GM23338 (cell line): ENCODE measurements around the gene EPM2AIP1. TPM values are rescaled to one million over a fixed set of nuclear protein-coding genes. Genes with fewer than 3 reads are reported as not detected.

Experiments
- ATAC-seq: fragments of 200-7000 bp; cut with Tn5 transposase; 3 replicates; pipeline ENCODE4 v1.9.1; 2020
- DNase-seq: peaks from one replicate; pipeline ENCODE4 v3.0.0-alpha.2; 2015; ENCODE audit warnings: low spot score
- H2AFZ ChIP-seq: fragments of 200-600 bp; sonication (generic); 2 replicates; pipeline ENCODE4 v1.8.0; 2016; ENCODE audit warnings: antibody characterized with exemption, mild to moderate bottlenecking, moderate library complexity
- H3F3A ChIP-seq: fragments of 200-600 bp; sonication (generic); replicated peaks from 2 replicates; pipeline ENCODE4 v1.8.0; 2017; ENCODE audit warnings: antibody characterized with exemption, mixed run types, low read depth
- H3K27ac ChIP-seq: fragments of 200-600 bp; sonication (generic); 2 replicates; pipeline ENCODE4 v1.6.1; 2016; ENCODE audit warnings: low read depth
- H3K27me3 ChIP-seq: fragments of 200-600 bp; sonication (generic); 2 replicates; pipeline ENCODE4 v1.8.0; 2016; ENCODE audit warnings: mild to moderate bottlenecking, mixed run types, moderate library complexity; ENCODE audit not compliant: insufficient read depth
- H3K36me3 ChIP-seq: fragments of 200-600 bp; sonication (generic); 2 replicates; pipeline ENCODE4 v1.8.0; 2016; ENCODE audit warnings: mild to moderate bottlenecking; ENCODE audit not compliant: insufficient read depth
- H3K4me1 ChIP-seq: fragments of 200-600 bp; sonication (generic); 2 replicates; pipeline ENCODE4 v1.8.0; 2016; ENCODE audit warnings: mild to moderate bottlenecking, moderate library complexity; ENCODE audit not compliant: insufficient read depth
- H3K4me2 ChIP-seq: fragments of 200-600 bp; sonication (generic); 2 replicates; pipeline ENCODE4 v1.7.1; 2017; ENCODE audit warnings: mixed run types
- H3K4me3 ChIP-seq: fragments of 200-600 bp; sonication (generic); 2 replicates; pipeline ENCODE4 v1.6.1; 2016; ENCODE audit warnings: mixed run types
- H3K79me2 ChIP-seq: fragments of 200-600 bp; sonication (generic); replicated peaks from 2 replicates; pipeline ENCODE4 v1.8.0; 2017; ENCODE audit warnings: mild to moderate bottlenecking; ENCODE audit not compliant: insufficient read depth
- H3K9me2 ChIP-seq: fragments of 200-600 bp; sonication (generic); 2 replicates; pipeline ENCODE4 v1.8.0; 2017; ENCODE audit not compliant: insufficient read depth
- H4K20me1 ChIP-seq: fragments of 200-600 bp; sonication (generic); replicated peaks from 2 replicates; pipeline ENCODE4 v1.8.0; 2017; ENCODE audit warnings: mild to moderate bottlenecking; ENCODE audit not compliant: insufficient read depth
- H3K27ac Mint-ChIP-seq: 2 replicates; pipeline ENCODE4 v1.8.0; 2020; ENCODE audit warnings: inconsistent platforms, mild to moderate bottlenecking, moderate library complexity, mixed read lengths
- H3K27me3 Mint-ChIP-seq: 3 replicates; pipeline ENCODE4 v1.8.0; 2022; ENCODE audit warnings: low read depth, mild to moderate bottlenecking, moderate library complexity, mixed read lengths, inconsistent platforms; ENCODE audit not compliant: insufficient read depth, poor library complexity
- H3K36me3 Mint-ChIP-seq: 3 replicates; pipeline ENCODE4 v1.8.0; 2021; ENCODE audit warnings: low read depth, mild to moderate bottlenecking, inconsistent platforms, moderate library complexity, mixed read lengths
- H3K4me1 Mint-ChIP-seq: 3 replicates; pipeline ENCODE4 v1.8.0; 2020; ENCODE audit warnings: mild to moderate bottlenecking, inconsistent platforms, mixed read lengths
- H3K4me3 Mint-ChIP-seq: 3 replicates; pipeline ENCODE4 v1.8.0; 2021; ENCODE audit warnings: moderate library complexity, mild to moderate bottlenecking, inconsistent platforms, mixed read lengths
- H3K9me3 Mint-ChIP-seq: 3 replicates; pipeline ENCODE4 v1.8.0; 2020; ENCODE audit warnings: moderate library complexity, mild to moderate bottlenecking, inconsistent platforms, mixed read lengths
- CTCF ChIP-seq, 2 experiments: fragments of 200-600 bp in 1 of 2; sonication (generic) in 1 of 2; conservative IDR thresholded peaks; 2 replicates each; pipeline versions ENCODE4 v1.5.1 to v1.6.1; 2016 to 2017; ENCODE audit warnings: antibody characterized with exemption in 2 of 2, low read depth in 2 of 2, mild to moderate bottlenecking in 2 of 2, moderate library complexity in 1 of 2
- EZH2 ChIP-seq: fragments of 200-600 bp; sonication (generic); IDR thresholded peaks from one replicate; pipeline ENCODE4 v1.8.0; 2017; ENCODE audit warnings: antibody characterized with exemption, mild to moderate bottlenecking, low read depth; ENCODE audit not compliant: unreplicated experiment
- EZH2phosphoT487 ChIP-seq: fragments of 200-600 bp; sonication (generic); IDR thresholded peaks from one replicate; pipeline ENCODE4 v1.8.1; 2018; ENCODE audit warnings: antibody characterized with exemption; ENCODE audit not compliant: unreplicated experiment
- NANOG ChIP-seq: IDR thresholded peaks from 2 replicates; pipeline ENCODE4 v1.6.1; 2016; ENCODE audit warnings: antibody characterized with exemption, borderline replicate concordance
- STAT1 ChIP-seq: IDR thresholded peaks from one replicate; pipeline ENCODE4 v1.6.1; 2016; ENCODE audit warnings: antibody characterized with exemption; ENCODE audit not compliant: unreplicated experiment
- ZNF114 ChIP-seq: fragments of 250-450 bp; sonication (Bioruptor Pico); IDR thresholded peaks from 2 replicates; pipeline ENCODE4 v1.5.0; 2020; ENCODE audit warnings: mild to moderate bottlenecking, moderate library complexity
- ZNF331 ChIP-seq: fragments of 250-450 bp; sonication (Bioruptor Pico); IDR thresholded peaks from 2 replicates; pipeline ENCODE4 v1.5.0; 2020; ENCODE audit warnings: low read depth, mild to moderate bottlenecking, moderate library complexity
- ZNF462 ChIP-seq: fragments of 250-450 bp; sonication (Bioruptor Pico); IDR thresholded peaks from 2 replicates; pipeline ENCODE4 v1.5.0; 2020; ENCODE audit warnings: mild to moderate bottlenecking, moderate library complexity
- polyA plus RNA-seq: library from polyadenylated mRNA; unstranded; fragments of >200 nt; fragmentation: Nextera tagmentation; extraction: Ambion mirVana; gene quantifications from 2 replicates; pipeline ENCODE4 v1.2.1, GENCODE V29; 2016
- total RNA-seq: library from RNA; depleted of rRNA; stranded (reverse); fragments of >200 nt; shearing (Covaris generic); gene quantifications from 2 replicates; pipeline ENCODE4 v1.2.3, GENCODE V29; 2014

EPM2AIP1 gene
- total and polyA plus RNA-seq, 2 experiments from 2014 or later = 7.2 to 10.6 TPM

DNA sequence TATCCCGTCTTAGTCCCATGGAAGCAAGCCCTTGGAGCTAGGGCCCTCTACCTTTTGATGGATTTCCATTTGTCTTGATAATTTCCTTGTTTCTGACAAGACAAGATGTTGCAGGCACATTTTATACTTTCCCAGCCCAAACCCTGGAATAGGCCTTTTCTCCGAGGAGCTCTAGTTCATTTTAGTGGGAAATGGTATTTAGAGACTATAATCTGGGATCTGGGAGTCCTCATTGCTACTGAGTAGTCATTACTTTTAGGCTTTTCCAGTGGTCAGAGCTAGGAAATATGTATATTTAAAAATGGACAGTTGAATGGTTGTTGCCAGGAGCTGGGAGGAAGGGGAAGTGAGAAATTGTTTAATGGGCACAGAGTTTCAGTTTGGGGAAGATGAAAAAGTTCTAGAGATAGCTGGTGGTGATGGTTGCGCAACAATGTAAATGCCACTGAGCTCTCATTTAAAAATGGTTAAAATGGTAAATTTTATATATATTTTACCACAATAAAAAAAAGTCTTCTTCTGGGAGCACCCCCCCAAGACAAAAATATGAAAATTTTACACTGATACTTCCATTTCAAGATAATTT, 32.0 kb upstream of the EPM2AIP1 start:
- Histone ChIP-seq H4K20me1 (peaks cover 4% of the 10 kb centered on the region; the same call in 1 of the 2 replicates), H2AFZ (no peak overlapping the region), H3K4me3 (no peak overlapping the region), H3K4me2 (no peak overlapping the region), H3K4me1 (no peaks in the 10 kb centered on the region), H3K27ac (no peak overlapping the region), H3K36me3 (peaks cover 46% of the 10 kb centered on the region), H3F3A (no peaks in the 10 kb centered on the region), H3K27me3 (no peaks in the 10 kb centered on the region), H3K9me2 (no peaks in the 10 kb centered on the region), H3K79me2 (no peaks in the 10 kb centered on the region)
- no peak for DNase-seq
- Mint-ChIP-seq H3K27ac (no peak overlapping the region), H3K36me3 (peaks cover 88% of the 10 kb centered on the region), H3K27me3 (peaks cover 3% of the 10 kb centered on the region), H3K9me3 (peaks cover 2% of the 10 kb centered on the region; the same call in 2 of the 3 replicates), H3K4me1 (no peaks in the 10 kb centered on the region), H3K4me3 (no peak overlapping the region)
- ATAC-seq = no peak
- TF ChIP-seq ZNF462 = no peak
- TF ChIP-seq STAT1 = no peak
- TF ChIP-seq NANOG = no peak
- TF ChIP-seq ZNF114 = no peak
- no peak for TF ChIP-seq ZNF331 (CRISPR knock-in tag)
- no peak for TF ChIP-seq EZH2
- TF ChIP-seq CTCF (conservative IDR thresholded peaks at IDR 0.05; ENCODE audit: low read depth in 2 of 2) = no peak
- no peak for TF ChIP-seq EZH2phosphoT487
